CD4-positive, alpha-beta T cell treated with Interferon gamma for 1 hour (primary cell): ENCODE measurements around the gene PDCL3.

Experiments used
- DNase-seq: peaks from one replicate; pipeline ENCODE4 v3.0.0-alpha.2; 2020

PDCL3 gene

GRCh38 chr2:100562613-100563406, at the start of gene PDCL3:
Gene PDCL3 (plus strand): TSS chr2:100562993. CDS start chr2:100563068, 75 bp downstream.
- peak; percentile 96 for DNase-seq

GRCh38 chr2:100513650-100514049, 49.1 kb upstream of the PDCL3 start:
- DNase-seq: no peak

DNA sequence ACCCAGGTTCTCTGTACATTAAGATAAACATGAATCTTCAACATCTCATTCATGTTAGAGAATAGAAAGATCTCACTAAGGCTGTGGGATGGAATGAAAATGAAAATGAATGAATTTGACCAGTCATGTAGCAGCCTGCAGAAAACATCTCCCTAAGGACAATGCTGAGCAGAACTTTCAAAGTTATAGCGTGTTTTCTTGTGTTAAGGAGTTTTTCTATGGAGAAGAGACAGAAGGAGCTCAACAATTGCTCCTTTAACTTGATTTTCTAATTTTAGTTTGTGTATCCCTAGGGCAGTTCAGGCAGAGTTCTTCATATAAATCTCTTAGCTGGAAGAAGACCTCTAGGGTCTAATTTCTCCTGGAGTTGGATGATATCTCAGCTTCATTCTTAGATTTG, 45.2 kb upstream of the PDCL3 start:
- no peak for DNase-seq

DNA sequence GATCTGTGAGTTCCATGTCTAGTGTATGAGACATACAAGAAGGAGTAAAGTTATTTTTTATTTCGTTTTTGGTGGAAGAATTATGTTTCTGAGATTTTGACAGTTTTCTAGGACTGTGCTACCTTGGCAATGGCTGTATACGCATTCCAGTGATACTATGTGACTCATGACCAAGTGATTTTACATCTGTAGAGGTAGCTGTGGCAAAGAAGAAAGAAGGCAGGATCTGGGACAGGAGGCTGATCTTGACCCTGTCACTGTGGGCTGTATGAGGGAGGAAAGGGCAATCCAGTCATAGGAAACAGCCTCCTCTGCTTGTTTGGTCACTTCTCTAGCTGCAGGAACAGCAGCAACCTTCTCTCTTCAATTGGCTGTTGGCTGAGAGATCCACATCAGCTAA, 44.0 kb upstream of the PDCL3 start:
- no peak for DNase-seq

GRCh38 chr2:100520224-100520623, 42.6 kb upstream of the PDCL3 start:
- DNase-seq: no peak

GRCh38 chr2:100522430-100522829, 40.4 kb upstream of the PDCL3 start:
- no peak for DNase-seq

DNA sequence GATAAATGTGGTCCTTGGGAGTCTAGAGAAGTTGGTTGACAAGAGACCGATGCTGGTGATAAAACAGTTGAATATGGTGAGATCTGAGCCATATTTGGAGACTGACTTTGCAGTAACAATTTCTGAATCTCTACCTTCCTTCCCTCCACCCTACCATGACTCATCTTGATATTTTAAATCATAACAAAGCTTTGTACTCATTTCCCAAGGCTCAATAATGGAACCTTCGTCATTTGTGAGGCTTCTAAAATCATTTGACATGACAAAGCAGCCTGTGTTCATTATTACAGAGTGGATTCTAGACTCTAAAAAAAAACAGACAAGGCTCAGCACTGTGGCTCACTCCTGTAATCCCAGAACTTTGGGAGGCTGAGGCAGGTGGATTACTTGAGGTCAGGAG, 38.5 kb upstream of the PDCL3 start:
- DNase-seq: no peak

DNA sequence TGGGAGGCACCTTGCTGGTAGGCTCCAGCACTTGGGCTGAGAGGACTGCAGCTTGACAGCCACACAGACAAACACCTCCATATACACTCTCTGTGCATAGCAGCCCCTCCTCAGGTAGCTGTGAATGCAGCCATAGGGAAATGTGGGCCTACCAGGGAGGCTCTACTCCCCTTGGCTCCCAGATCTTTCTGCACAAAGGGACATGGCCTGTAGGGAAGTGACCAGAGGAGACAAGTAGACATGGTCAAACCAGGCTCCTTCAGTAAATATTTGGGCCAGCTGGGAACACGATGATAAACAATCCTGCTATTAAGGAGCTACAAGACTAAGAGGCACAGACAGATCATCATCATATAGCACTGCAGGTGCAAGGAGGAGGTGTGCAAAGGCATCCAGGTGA, 35.9 kb upstream of the PDCL3 start:
- no peak for DNase-seq

DNA sequence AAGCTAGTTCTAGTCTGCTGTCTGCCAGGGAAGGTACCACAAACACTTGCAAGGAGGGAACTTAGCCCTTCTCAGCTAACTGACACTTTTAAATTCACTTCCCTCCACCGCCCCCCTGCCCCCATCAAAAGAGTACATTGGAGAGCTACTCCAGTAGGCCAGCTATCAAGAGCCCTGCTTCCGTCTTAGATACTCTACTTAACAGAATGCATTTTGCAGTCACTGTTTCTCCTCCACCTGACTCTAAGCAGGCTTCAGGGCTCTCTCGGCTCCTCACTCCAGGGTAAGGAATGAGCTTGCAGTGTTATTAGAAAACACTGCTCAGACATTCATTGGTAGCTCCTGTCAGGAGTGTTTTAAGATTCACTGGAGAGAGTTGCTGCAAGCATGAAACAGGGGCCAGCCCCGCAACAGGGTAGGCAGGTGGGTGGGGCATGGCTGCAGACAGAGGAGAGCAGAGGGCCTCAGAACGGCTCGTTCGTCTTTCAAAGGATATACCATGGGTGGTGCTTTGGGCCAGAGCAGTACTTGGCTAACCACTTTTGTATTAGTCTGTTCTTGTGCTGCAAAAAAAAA, 35.3 kb upstream of the PDCL3 start:
- DNase-seq: no peak

GRCh38 chr2:100529176-100529575, 33.6 kb upstream of the PDCL3 start:
- DNase-seq: no peak

GRCh38 chr2:100529900-100530299, 32.9 kb upstream of the PDCL3 start:
- no peak for DNase-seq

DNA sequence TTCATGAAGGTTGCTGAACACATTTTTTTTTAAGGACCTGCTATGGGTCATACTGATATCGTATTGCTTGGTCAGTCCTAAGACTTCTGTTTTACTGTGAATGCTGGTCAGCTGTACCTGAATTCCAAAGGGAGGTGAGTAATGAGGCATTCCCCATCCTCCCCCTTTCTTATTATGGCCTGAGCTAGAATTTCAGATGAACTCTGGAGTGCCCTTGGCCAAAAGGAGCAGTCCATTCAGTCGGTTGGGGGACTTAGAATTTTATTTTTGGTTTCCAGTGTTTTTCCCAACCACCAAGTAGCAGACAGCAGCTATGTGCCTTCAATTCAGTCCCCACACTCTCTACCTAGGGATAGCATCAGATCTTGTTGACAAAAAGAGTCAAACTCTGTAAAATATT, 26.9 kb upstream of the PDCL3 start:
- DNase-seq: no peak

- DNase-seq: no peak
Measured at GRCh38 chr2:100537918-100538317, 24.9 kb upstream of the PDCL3 start.

DNA sequence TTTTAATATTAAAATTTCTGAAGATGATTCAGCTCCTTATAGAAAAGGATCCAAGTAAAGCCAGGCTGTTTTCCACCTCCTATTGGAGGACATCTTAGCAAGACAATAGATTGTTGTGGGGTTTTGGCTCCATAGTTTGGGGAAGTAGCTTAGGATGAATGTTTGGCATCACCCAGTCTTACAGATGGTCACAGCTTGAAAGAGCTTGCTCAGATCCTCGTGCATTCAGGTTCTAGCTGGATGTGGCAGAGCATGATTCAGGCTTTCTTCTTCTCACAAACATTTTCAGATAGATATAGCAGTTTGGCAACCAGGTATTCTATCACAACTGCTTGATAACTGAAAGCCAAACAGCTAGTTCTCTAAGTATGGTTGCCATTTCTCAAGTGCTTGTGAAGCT, 23.6 kb upstream of the PDCL3 start:
- DNase-seq: no peak

DNA sequence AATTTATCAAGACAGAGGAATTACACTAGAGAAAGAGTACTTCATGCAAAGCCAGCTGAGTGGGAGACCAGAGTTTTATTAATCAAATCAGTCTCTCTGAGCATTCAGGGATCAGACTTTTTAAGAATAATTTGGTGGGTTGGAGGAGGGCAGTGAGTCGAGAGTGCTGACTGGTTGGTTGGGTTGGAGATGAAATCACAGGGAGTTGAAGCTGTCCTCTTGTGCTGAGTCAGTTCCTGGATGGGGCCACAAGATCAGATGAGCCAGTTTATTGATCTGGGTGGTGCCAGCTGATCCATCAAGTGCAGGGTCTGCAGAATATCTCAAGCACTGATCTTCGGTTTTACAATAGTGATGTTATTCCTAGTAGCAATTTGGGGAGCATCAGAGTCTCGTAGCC, 21.4 kb upstream of the PDCL3 start:
- no peak for DNase-seq

- DNase-seq: no peak
Measured at GRCh38 chr2:100542418-100542817, 20.4 kb upstream of the PDCL3 start.

GRCh38 chr2:100544911-100545596, 17.7 kb upstream of the PDCL3 start:
- no peak for DNase-seq

DNA sequence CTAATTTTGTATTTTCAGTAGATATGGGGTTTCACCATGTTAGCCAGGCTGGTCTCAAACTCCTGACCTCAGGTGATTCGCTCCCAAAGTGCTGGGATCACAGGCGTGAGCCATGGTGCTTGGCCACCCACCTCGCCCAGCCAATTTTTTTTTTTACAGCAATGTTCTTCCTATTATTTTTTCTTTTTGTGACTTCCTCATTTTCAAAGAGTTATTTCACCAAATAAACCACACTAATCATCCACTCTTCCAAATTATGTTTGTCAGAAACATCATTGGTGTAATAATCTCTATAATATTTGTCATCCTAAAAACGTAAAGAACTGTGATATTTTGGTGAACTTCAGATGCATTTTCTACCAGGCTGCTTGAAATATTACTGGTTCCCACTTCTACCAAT, 16.3 kb upstream of the PDCL3 start:
- DNase-seq: no peak

- DNase-seq: no peak
Measured at GRCh38 chr2:100548771-100549170, 14.0 kb upstream of the PDCL3 start.

- DNase-seq: no peak
Measured at GRCh38 chr2:100551303-100551702, 11.5 kb upstream of the PDCL3 start.

DNA sequence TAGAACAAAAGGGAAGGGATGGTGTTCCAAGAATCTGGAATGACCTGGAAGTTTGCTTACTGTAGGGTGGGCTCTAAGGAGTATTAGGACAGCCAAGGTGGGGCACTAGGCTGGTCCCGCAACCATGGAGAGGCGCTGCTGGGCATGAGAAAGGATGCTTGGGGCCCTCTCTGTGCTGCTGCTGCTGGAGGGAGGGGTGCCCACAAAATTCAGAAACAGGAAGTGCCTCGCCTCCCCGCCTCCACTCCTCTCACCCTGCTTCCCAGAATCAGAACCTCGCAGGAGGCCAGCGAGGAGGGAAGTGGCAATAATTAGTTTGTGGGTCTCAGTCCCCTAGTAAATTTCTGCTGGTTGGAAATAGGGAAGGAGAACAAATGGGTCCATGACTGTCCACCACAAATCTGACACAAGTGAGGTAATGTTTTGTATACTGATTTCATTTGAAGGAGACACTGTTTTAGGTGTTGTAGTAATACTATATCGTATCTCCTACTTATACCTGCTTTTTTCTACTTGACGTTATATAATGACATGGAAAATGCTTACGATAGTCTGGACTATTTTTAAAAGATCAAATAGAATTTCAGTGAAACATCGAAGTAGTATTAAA, 7.9 kb upstream of the PDCL3 start:
- peak; percentile 32 for DNase-seq

DNA sequence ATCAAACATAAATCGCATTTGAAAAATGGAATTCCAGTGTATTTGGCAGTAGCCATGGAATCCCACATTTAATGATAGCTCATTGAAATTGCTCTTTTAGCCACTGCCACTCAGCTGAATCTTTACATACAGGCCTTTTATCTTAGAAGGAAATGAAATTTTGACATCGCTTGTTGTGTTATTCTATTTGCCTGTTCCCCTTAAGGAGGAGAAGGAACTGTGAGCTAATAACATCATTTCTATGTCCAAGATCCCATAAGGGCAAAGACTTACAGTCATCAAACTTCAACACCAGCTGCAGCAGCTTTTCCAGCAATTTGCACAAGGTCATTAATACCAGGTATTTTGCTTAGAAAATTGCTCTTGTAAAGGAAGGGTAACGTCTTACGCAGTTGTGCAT, 6.0 kb upstream of the PDCL3 start:
- no peak for DNase-seq

GRCh38 chr2:100560216-100560830, 2.5 kb upstream of the PDCL3 start:
- no peak for DNase-seq
